ENCODE measurements around the gene CD9.

Gene CD9

GRCh38 chr12:6234214-6234613, 34.0 kb downstream of the CD9 start:
- Mint-ChIP-seq H3K9me3 (no peaks in the 10 kb centered on the region), H3K4me3 (no peak overlapping the region), H3K27ac (no peak overlapping the region), H3K4me1 (peaks cover 46% of the 10 kb centered on the region), H3K27me3 (no peaks in the 10 kb centered on the region)
- no peak for DNase-seq
- ATAC-seq, result no peak

GRCh38 chr12:6234906-6235305, 34.7 kb downstream of the CD9 start:
- no peak overlapping the region for H3K4me3 Mint-ChIP-seq
- ATAC-seq, result no peak
- peaks cover 39% of the 10 kb centered on the region for H3K4me1 Mint-ChIP-seq
- DNase-seq, result no peak
- no peaks in the 10 kb centered on the region for H3K9me3 Mint-ChIP-seq
- peak overlapping the region in 1 of 2 donors; percentile 67 for H3K27ac Mint-ChIP-seq
- H3K27me3 Mint-ChIP-seq, result no peaks in the 10 kb centered on the region

GRCh38 chr12:6235499-6235898, 35.3 kb downstream of the CD9 start:
- Mint-ChIP-seq H3K27ac (no peak overlapping the region), H3K9me3 (no peaks in the 10 kb centered on the region), H3K4me3 (no peak overlapping the region), H3K4me1 (peaks cover 33% of the 10 kb centered on the region), H3K27me3 (no peaks in the 10 kb centered on the region)
- ATAC-seq (no peak), DNase-seq (no peak)

- no peak for DNase-seq
- no peak for ATAC-seq
- no peak overlapping the region for H3K27ac Mint-ChIP-seq
- no peak overlapping the region for H3K4me3 Mint-ChIP-seq
- no peaks in the 10 kb centered on the region for H3K27me3 Mint-ChIP-seq
- no peaks in the 10 kb centered on the region for H3K9me3 Mint-ChIP-seq
- H3K4me1 Mint-ChIP-seq, result peaks cover 27% of the 10 kb centered on the region
Measured at GRCh38 chr12:6235906-6236640, 35.9 kb downstream of the CD9 start.

- no peak overlapping the region for H3K27ac Mint-ChIP-seq
- no peak for DNase-seq
- H3K9me3 Mint-ChIP-seq, result no peaks in the 10 kb centered on the region
- ATAC-seq, result no peak
- H3K4me1 Mint-ChIP-seq, result peaks cover 23% of the 10 kb centered on the region
- H3K27me3 Mint-ChIP-seq, result no peaks in the 10 kb centered on the region
- no peak overlapping the region for H3K4me3 Mint-ChIP-seq
Measured at GRCh38 chr12:6236641-6236940, 36.4 kb downstream of the CD9 start.

- ATAC-seq (no peak), DNase-seq (no peak)
- no peaks in the 10 kb centered on the region for H3K9me3 Mint-ChIP-seq
- no peaks in the 10 kb centered on the region for H3K27me3 Mint-ChIP-seq
- H3K4me3 Mint-ChIP-seq, result no peak overlapping the region
- peaks cover 13% of the 10 kb centered on the region for H3K4me1 Mint-ChIP-seq
- H3K27ac Mint-ChIP-seq, result no peak overlapping the region
Measured at GRCh38 chr12:6237830-6238229, 37.6 kb downstream of the CD9 start.

- H3K9me3 Mint-ChIP-seq, result no peaks in the 10 kb centered on the region
- H3K4me1 Mint-ChIP-seq, result peaks cover 2% of the 10 kb centered on the region
- no peak overlapping the region for H3K4me3 Mint-ChIP-seq
- H3K27ac Mint-ChIP-seq, result no peak overlapping the region
- DNase-seq, result no peak
- ATAC-seq, result no peak
- no peaks in the 10 kb centered on the region for H3K27me3 Mint-ChIP-seq
Measured at GRCh38 chr12:6238875-6239274, 38.7 kb downstream of the CD9 start.

GRCh38 chr12:6241495-6241894, 41.3 kb downstream of the CD9 start:
- no peaks in the 10 kb centered on the region for H3K27me3 Mint-ChIP-seq
- H3K9me3 Mint-ChIP-seq, result no peaks in the 10 kb centered on the region
- no peak overlapping the region for H3K27ac Mint-ChIP-seq
- DNase-seq (no peak), ATAC-seq (no peak)
- H3K4me3 Mint-ChIP-seq, result no peak overlapping the region
- no peaks in the 10 kb centered on the region for H3K4me1 Mint-ChIP-seq

- no peaks in the 10 kb centered on the region for H3K4me1 Mint-ChIP-seq
- H3K27me3 Mint-ChIP-seq, result peaks cover 8% of the 10 kb centered on the region
- no peak for DNase-seq
- no peak for ATAC-seq
- no peaks in the 10 kb centered on the region for H3K9me3 Mint-ChIP-seq
- H3K27ac Mint-ChIP-seq, result peak overlapping the region in 1 of 2 donors; percentile 22
- H3K4me3 Mint-ChIP-seq, result no peak overlapping the region
Measured at GRCh38 chr12:6249580-6249979, 49.4 kb downstream of the CD9 start.

- no peak overlapping the region for H3K4me3 Mint-ChIP-seq
- ATAC-seq, result no peak
Measured at GRCh38 chr12:6250343-6250742, 50.1 kb downstream of the CD9 start.

GRCh38 chr12:6253278-6253677, 53.1 kb downstream of the CD9 start:
- ATAC-seq, result no peak
- no peak overlapping the region for H3K4me3 Mint-ChIP-seq

More at GRCh38 chr12:6250343-6250742, 50.1 kb downstream of the CD9 start:
- Mint-ChIP-seq H3K27ac (no peak overlapping the region), H3K4me1 (no peaks in the 10 kb centered on the region), H3K27me3 (peaks cover 8% of the 10 kb centered on the region), H3K9me3 (no peaks in the 10 kb centered on the region)
- no peak for DNase-seq

GRCh38 chr12:6254491-6254890, 54.3 kb downstream of the CD9 start:
- no peak for ATAC-seq
- Mint-ChIP-seq H3K4me1 (no peaks in the 10 kb centered on the region), H3K27ac (no peak overlapping the region), H3K9me3 (no peaks in the 10 kb centered on the region), H3K4me3 (no peak overlapping the region), H3K27me3 (peaks cover under 1% of the 10 kb centered on the region)
- DNase-seq, result no peak

More at GRCh38 chr12:6253278-6253677, 53.1 kb downstream of the CD9 start:
- peaks cover 8% of the 10 kb centered on the region for H3K27me3 Mint-ChIP-seq
- H3K4me1 Mint-ChIP-seq, result no peaks in the 10 kb centered on the region
- DNase-seq, result no peak
- H3K9me3 Mint-ChIP-seq, result no peaks in the 10 kb centered on the region
- no peak overlapping the region for H3K27ac Mint-ChIP-seq

GRCh38 chr12:6257007-6257406, 56.8 kb downstream of the CD9 start:
- no peak overlapping the region for H3K27ac Mint-ChIP-seq
- ATAC-seq (no peak), DNase-seq (no peak)
- no peaks in the 10 kb centered on the region for H3K9me3 Mint-ChIP-seq
- H3K4me1 Mint-ChIP-seq, result no peaks in the 10 kb centered on the region
- H3K27me3 Mint-ChIP-seq, result no peaks in the 10 kb centered on the region
- no peak overlapping the region for H3K4me3 Mint-ChIP-seq

- Mint-ChIP-seq H3K9me3 (no peaks in the 10 kb centered on the region), H3K27ac (no peak overlapping the region), H3K4me1 (peaks cover 29% of the 10 kb centered on the region), H3K4me3 (no peak overlapping the region), H3K27me3 (no peaks in the 10 kb centered on the region)
- ATAC-seq, result no peak
- DNase-seq, result no peak
Measured at GRCh38 chr12:6262211-6262610, 62.0 kb downstream of the CD9 start.

- H3K4me1 Mint-ChIP-seq, result peaks cover 34% of the 10 kb centered on the region
- H3K9me3 Mint-ChIP-seq, result no peaks in the 10 kb centered on the region
- H3K27me3 Mint-ChIP-seq, result no peaks in the 10 kb centered on the region
- no peak overlapping the region for H3K4me3 Mint-ChIP-seq
- no peak overlapping the region for H3K27ac Mint-ChIP-seq
- ATAC-seq (no peak), DNase-seq (no peak)
Measured at GRCh38 chr12:6262623-6263022, 62.4 kb downstream of the CD9 start.

- ATAC-seq (no peak), DNase-seq (no peak)
- peaks cover 42% of the 10 kb centered on the region for H3K4me1 Mint-ChIP-seq
- H3K27me3 Mint-ChIP-seq, result no peaks in the 10 kb centered on the region
- no peak overlapping the region for H3K27ac Mint-ChIP-seq
- no peaks in the 10 kb centered on the region for H3K9me3 Mint-ChIP-seq
- no peak overlapping the region for H3K4me3 Mint-ChIP-seq
Measured at GRCh38 chr12:6263931-6264330, 63.7 kb downstream of the CD9 start.

- Mint-ChIP-seq H3K4me3 (no peak overlapping the region), H3K4me1 (peaks cover 42% of the 10 kb centered on the region), H3K9me3 (no peaks in the 10 kb centered on the region), H3K27ac (no peak overlapping the region), H3K27me3 (no peaks in the 10 kb centered on the region)
- DNase-seq (no peak), ATAC-seq (no peak)
Measured at GRCh38 chr12:6264402-6265037, 64.3 kb downstream of the CD9 start.

Measured in stimulated activated naive CD8-positive, alpha-beta T cell treated with anti-CD3 and anti-CD28 coated beads, Interleukin-15, amount 100 ng/mL, for 72 hours (primary cell).